Measurements from ENCODE around the gene CACNB1. TPM values are rescaled to one million over a fixed set of nuclear protein-coding genes. Genes with fewer than 3 reads are reported as not detected.
"Not testable (repeated sequence)": the region's sequence is repeated elsewhere in the genome, so short reads cannot be mapped to it uniquely, and the experiment has no call there.

CACNB1 gene
- total RNA-seq, 4 donors from 2014 or later = 5.7 to 13.1 (median 11.2) TPM

DNA sequence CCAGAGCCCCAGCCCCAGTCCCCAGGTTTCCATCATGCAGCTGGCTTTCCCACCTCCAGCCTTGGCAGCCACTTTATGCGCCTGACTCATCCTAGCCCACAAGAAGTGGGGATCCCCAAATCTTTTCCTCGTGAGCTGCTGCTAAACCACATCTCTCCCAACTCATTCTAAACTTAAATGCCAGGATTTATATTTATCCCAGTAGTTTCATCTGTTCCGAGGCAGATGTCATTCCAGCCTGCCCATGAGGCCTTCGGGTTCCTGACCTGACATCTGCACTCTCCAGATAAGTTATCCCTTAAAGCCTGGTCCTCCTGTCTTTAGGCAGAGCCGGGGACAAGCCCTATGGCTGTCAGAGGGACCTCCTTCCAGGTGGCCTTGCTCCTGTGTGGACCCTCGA is 62.6 kb downstream of the CACNB1 start:
- 70 to 86% methylated on average over 6 of the region's 6 CpGs for WGBS, 2 donors
- no peak overlapping the region for H3K4me3 ChIP-seq (ENCODE audit: low read depth, poor library complexity, severe bottlenecking)
- intact Hi-C loops (cut with DNase I; ENCODE audit: low total_unique reads) = loop anchor here (10.0 kb wide), 1 partner anchor 50 kb away; no protein-coding TSS in a partner anchor
- DNase-seq (ENCODE audit: low spot score in 2 of 2) = no peak
- TF ChIP-seq POLR2A (IDR thresholded peaks at IDR 0.05) = no peak
- TF ChIP-seq, protein P1, sequence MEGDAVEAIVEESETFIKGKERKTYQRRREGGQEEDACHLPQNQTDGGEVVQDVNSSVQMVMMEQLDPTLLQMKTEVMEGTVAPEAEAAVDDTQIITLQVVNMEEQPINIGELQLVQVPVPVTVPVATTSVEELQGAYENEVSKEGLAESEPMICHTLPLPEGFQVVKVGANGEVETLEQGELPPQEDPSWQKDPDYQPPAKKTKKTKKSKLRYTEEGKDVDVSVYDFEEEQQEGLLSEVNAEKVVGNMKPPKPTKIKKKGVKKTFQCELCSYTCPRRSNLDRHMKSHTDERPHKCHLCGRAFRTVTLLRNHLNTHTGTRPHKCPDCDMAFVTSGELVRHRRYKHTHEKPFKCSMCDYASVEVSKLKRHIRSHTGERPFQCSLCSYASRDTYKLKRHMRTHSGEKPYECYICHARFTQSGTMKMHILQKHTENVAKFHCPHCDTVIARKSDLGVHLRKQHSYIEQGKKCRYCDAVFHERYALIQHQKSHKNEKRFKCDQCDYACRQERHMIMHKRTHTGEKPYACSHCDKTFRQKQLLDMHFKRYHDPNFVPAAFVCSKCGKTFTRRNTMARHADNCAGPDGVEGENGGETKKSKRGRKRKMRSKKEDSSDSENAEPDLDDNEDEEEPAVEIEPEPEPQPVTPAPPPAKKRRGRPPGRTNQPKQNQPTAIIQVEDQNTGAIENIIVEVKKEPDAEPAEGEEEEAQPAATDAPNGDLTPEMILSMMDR (IDR thresholded peaks at IDR 0.05) = no peak

DNA sequence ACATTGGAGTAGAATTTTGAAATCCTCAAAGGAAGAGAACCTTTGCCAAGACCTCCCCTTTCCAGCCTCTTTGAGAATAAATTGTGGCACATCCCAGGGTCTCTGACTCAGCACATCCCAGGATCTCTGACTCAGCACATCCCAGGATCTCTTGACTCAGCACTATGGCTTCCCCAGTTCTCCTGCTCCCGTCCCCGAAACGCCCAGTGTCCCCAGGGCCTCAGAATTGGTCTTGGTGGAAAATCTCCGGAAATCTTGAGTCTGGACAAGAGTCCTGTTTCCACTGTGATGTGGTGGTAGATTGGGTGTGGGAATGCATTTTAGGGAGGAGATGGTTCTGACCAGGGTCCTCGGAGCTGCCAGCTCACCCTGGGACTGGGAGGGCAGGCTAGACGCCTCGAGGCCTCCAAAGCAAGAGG is 65.3 kb downstream of the CACNB1 start:
- intact Hi-C loops (cut with DNase I; ENCODE audit: low total_unique reads) = loop anchor here (10.0 kb wide), 1 partner anchor 47 kb away; no protein-coding TSS in a partner anchor
- DNase-seq (ENCODE audit: low spot score in 2 of 2) = no peak
- 67 to 77% methylated on average over 7 of the region's 7 CpGs for WGBS, 2 donors
- TF ChIP-seq POLR2A (IDR thresholded peaks at IDR 0.05) = no peak
- TF ChIP-seq, protein P1 (IDR thresholded peaks at IDR 0.05) = no peak
- H3K4me3 ChIP-seq (ENCODE audit: low read depth, poor library complexity, severe bottlenecking) = no peak overlapping the region

DNA sequence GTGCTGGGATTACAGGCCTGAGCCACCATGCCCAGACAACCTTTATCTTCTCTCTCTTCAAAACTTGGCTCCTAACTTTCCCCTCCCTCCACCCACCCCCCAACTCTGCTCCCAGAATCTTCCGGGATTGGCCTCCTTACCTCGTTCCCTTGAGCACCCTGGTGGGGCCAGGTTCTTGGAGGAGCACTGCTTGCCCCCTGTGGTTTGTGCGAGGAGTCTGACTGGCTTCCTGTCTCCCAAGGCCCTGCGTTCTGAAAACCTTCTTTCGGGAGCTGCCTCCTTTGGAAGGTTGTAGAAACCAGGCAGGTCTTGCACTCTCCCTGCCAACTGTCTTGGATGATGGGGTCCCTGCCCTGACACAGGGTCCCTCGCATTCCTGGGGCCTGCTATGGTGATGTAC is 65.9 kb downstream of the CACNB1 start:
- WGBS, 2 donors = 83 to 95% methylated on average over 6 of the region's 6 CpGs
- no peak for DNase-seq (ENCODE audit: low spot score in 2 of 2)
- intact Hi-C loops (cut with DNase I; ENCODE audit: low total_unique reads) = loop anchor here (10.0 kb wide), 1 partner anchor 47 kb away; no protein-coding TSS in a partner anchor
- H3K4me3 ChIP-seq (ENCODE audit: low read depth, poor library complexity, severe bottlenecking) = no peak overlapping the region
- TF ChIP-seq POLR2A (IDR thresholded peaks at IDR 0.05) = no peak
- TF ChIP-seq, protein P1 (IDR thresholded peaks at IDR 0.05) = no peak

DNA sequence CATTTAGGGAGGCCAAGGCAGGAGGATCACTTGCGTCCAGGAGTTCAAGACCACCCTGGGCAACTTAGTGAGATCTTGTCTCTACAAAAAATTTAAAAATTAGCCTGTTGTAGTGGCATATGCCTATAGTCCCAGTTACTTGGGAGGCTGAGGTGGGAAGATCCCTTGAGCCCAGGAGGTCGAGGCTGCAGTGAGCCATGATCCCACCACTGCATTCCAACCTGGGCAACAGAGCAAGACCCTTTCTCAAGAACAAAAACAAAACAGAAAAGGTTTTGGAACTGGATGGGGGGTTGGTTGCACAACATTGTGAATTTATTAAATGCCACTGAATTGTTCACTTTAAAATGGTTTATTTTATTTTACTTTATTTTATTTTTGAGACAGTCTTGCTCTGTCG is 67.3 kb downstream of the CACNB1 start:
- H3K4me3 ChIP-seq (ENCODE audit: low read depth, poor library complexity, severe bottlenecking) = no peak overlapping the region
- no peak for DNase-seq (ENCODE audit: low spot score in 2 of 2)
- intact Hi-C loops (cut with DNase I; ENCODE audit: low total_unique reads) = loop anchor here (10.0 kb wide), 1 partner anchor 45 kb away; no protein-coding TSS in a partner anchor
- no peak for TF ChIP-seq POLR2A (IDR thresholded peaks at IDR 0.05)
- TF ChIP-seq, protein P1 (IDR thresholded peaks at IDR 0.05) = no peak
- WGBS, 2 donors = 91 to 95% methylated on average over 3 of the region's 3 CpGs

DNA sequence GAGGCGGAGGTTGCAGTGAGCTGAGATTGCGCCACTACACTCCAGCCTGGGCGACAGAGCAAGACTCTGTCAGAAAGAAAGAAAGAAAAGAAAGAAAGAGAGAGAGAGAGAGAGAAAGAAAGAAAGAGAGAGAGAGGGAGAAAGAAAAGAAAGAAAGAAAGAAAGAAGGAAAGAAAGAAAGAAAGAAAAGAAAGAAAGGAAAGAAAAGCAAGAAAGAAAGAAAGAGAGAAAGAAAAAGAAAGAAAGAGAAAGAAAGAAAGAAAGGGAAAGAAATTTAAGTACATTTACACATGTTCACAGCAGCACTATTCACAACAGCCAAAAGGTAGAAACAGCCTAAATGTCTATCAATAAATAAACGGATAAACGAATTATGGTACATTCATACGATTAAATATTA is 67.9 kb downstream of the CACNB1 start:
- WGBS, 2 donors = 78 to 87% methylated on average over 6 of the region's 6 CpGs
- intact Hi-C loops (cut with DNase I; ENCODE audit: low total_unique reads); H3K4me3 ChIP-seq (ENCODE audit: low read depth, poor library complexity, severe bottlenecking); DNase-seq (ENCODE audit: low spot score in 2 of 2): not testable (repeated sequence)

DNA sequence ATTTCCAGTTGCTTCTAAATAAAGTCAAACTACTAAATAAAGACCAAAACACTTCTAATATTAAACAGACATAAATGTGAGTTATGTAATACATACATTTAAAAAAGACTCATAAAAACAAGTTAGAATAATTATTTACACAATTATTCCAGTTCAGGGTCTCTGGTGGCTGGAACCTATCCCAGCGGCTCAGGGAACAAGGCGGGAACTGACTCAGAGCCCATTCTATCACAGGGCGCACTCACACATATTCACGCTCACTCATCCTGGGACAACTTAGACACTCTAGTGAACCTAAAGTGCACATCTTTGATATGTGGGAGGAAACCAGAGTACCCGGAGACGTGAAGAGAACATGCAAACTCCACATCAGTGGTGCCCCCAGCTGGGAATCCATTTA is 71.0 kb downstream of the CACNB1 start:
- H3K4me3 ChIP-seq (ENCODE audit: low read depth, poor library complexity, severe bottlenecking) = no peak overlapping the region
- DNase-seq (ENCODE audit: low spot score in 2 of 2) = no peak
- TF ChIP-seq POLR2A (IDR thresholded peaks at IDR 0.05) = no peak
- TF ChIP-seq, protein P1 (IDR thresholded peaks at IDR 0.05) = no peak
- intact Hi-C loops (cut with DNase I; ENCODE audit: low total_unique reads) = no loop called here
- 66 to 73% methylated on average over 6 of the region's 6 CpGs for WGBS, 2 donors
